Fibroblast of villous mesenchyme (primary cell): ENCODE data around the gene DAP. TPM values are rescaled to one million over a fixed set of nuclear protein-coding genes. Genes with fewer than 3 reads are reported as not detected.

Experiments
- DNase-seq: peaks from one replicate; pipeline ENCODE4 v3.0.0-alpha.2; 2010; ENCODE audit warnings: low read depth
- H3K4me3 ChIP-seq: 2 replicates; pipeline ENCODE4 v1.5.1; 2011; ENCODE audit warnings: low read depth, mild to moderate bottlenecking, low read length
- total RNA-seq: library from RNA; depleted of rRNA; stranded (reverse); fragments of >200 nt; gene quantifications from 2 replicates; pipeline ENCODE4 v1.2.3, GENCODE V29; 2012
- TF ChIP-seq, protein P1 (sequence below): IDR thresholded peaks from 2 replicates; pipeline ENCODE4 v1.5.1; 2012; ENCODE audit warnings: low read depth, mild to moderate bottlenecking, low read length; ENCODE audit not compliant: insufficient read depth

DAP gene
- total RNA-seq, 1 donor, result 43.2 TPM

GRCh38 chr5:10649666-10650380 is 111.2 kb downstream of the DAP start:
- no peak overlapping the region for H3K4me3 ChIP-seq
- DNase-seq, result no peak
- TF ChIP-seq, protein P1, sequence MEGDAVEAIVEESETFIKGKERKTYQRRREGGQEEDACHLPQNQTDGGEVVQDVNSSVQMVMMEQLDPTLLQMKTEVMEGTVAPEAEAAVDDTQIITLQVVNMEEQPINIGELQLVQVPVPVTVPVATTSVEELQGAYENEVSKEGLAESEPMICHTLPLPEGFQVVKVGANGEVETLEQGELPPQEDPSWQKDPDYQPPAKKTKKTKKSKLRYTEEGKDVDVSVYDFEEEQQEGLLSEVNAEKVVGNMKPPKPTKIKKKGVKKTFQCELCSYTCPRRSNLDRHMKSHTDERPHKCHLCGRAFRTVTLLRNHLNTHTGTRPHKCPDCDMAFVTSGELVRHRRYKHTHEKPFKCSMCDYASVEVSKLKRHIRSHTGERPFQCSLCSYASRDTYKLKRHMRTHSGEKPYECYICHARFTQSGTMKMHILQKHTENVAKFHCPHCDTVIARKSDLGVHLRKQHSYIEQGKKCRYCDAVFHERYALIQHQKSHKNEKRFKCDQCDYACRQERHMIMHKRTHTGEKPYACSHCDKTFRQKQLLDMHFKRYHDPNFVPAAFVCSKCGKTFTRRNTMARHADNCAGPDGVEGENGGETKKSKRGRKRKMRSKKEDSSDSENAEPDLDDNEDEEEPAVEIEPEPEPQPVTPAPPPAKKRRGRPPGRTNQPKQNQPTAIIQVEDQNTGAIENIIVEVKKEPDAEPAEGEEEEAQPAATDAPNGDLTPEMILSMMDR, result no peak

GRCh38 chr5:10648806-10649665 is 112.0 kb downstream of the DAP start:
- TF ChIP-seq, protein P1, result no peak
- H3K4me3 ChIP-seq, result no peak overlapping the region
- no peak for DNase-seq

- DNase-seq, result no peak
- TF ChIP-seq, protein P1, result no peak
- H3K4me3 ChIP-seq, result no peak overlapping the region
These were observed 113.4 kb downstream of the DAP start for GRCh38 chr5:10647640-10648039.

DNA sequence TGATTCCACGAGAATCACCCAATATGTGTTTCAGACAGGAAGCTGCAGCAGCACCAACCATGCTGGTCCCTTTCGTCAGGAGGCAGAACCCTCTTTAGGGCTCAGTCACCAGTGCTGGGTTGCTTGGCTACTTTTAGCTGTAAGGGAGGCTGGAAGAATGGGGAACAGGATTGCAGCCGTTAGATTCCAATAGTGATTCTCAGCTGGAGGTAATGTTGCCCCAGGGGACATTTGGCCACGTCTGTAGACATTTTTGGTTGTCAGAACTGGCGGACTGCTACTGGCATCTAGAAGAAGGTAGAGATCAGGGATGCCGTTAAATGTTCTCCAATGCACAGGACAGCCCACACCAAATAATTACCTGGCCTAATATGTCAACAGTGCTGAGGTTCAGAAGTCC is 115.4 kb downstream of the DAP start:
- TF ChIP-seq, protein P1, result no peak
- H3K4me3 ChIP-seq, result no peak overlapping the region
- DNase-seq, result no peak

- TF ChIP-seq, protein P1, result no peak
- H3K4me3 ChIP-seq, result no peak overlapping the region
- DNase-seq, result no peak
These were observed 115.9 kb downstream of the DAP start for GRCh38 chr5:10645146-10645545.

DNA sequence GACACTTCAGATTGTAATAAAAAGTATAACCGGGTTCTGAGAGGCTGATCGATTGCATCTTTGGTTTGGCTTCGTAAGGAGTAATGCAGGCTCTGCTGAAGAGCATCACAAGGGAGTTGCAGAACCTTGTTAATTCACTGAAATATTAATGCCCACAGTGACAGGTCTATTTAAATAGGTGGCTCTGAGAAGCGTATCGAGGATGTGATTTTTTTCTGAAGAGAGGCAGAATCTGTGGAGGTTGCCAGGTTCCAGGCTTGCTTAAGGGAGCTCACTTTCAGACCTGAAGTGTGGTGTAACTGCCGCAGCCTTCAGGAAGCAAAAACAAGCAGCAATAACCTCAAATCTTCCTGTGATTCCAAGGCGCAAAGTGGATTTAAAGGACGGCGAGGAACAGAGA is 116.8 kb downstream of the DAP start:
- H3K4me3 ChIP-seq, result no peak overlapping the region
- TF ChIP-seq, protein P1, result no peak
- no peak for DNase-seq
